Measurements from ENCODE around the gene RSBN1L.
"Not testable (repeated sequence)": the region's sequence is repeated elsewhere in the genome, so short reads cannot be mapped to it uniquely, and the experiment has no call there.

The RSBN1L gene

GRCh38 chr7:77696057-77696642 lies at the start of gene RSBN1L:
RSBN1L (plus strand) TSS chr7:77696459; CDS start chr7:77696470, 11 bp downstream.
- DNase-seq (ENCODE audit: low read depth in 3 of 3, low spot score in 1 of 3), result peak; percentile 88 to 97 (median 94)

GRCh38 chr7:77648742-77649338 lies 47.4 kb upstream of the RSBN1L start:
- DNase-seq (ENCODE audit: low read depth in 3 of 3, low spot score in 1 of 3), result no peak

- DNase-seq (ENCODE audit: low read depth in 3 of 3, low spot score in 1 of 3), result no peak
Observed at GRCh38 chr7:77649716-77650349, 46.4 kb upstream of the RSBN1L start.

- DNase-seq (ENCODE audit: low read depth in 3 of 3, low spot score in 1 of 3), result no peak
Observed at GRCh38 chr7:77651575-77652162, 44.6 kb upstream of the RSBN1L start.

GRCh38 chr7:77652826-77653225 lies 43.4 kb upstream of the RSBN1L start:
- DNase-seq (ENCODE audit: low read depth in 3 of 3, low spot score in 1 of 3), result not testable (repeated sequence)

- no peak for DNase-seq (ENCODE audit: low read depth in 3 of 3, low spot score in 1 of 3)
Observed at GRCh38 chr7:77653572-77653971, 42.7 kb upstream of the RSBN1L start.

GRCh38 chr7:77655356-77655755 lies 40.9 kb upstream of the RSBN1L start:
- no peak for DNase-seq (ENCODE audit: low read depth in 3 of 3, low spot score in 1 of 3)

GRCh38 chr7:77655836-77656455 lies 40.3 kb upstream of the RSBN1L start:
- no peak for DNase-seq (ENCODE audit: low read depth in 3 of 3, low spot score in 1 of 3)

- DNase-seq (ENCODE audit: low read depth in 3 of 3, low spot score in 1 of 3), result no peak
Observed at GRCh38 chr7:77657427-77658224, 38.6 kb upstream of the RSBN1L start.

GRCh38 chr7:77658928-77659327 lies 37.3 kb upstream of the RSBN1L start:
- DNase-seq (ENCODE audit: low read depth in 3 of 3, low spot score in 1 of 3), result no peak

GRCh38 chr7:77661816-77662215 lies 34.4 kb upstream of the RSBN1L start:
- DNase-seq (ENCODE audit: low read depth in 3 of 3, low spot score in 1 of 3), result no peak

GRCh38 chr7:77662869-77663268 lies 33.4 kb upstream of the RSBN1L start:
- no peak for DNase-seq (ENCODE audit: low read depth in 3 of 3, low spot score in 1 of 3)

- no peak for DNase-seq (ENCODE audit: low read depth in 3 of 3, low spot score in 1 of 3)
Observed at GRCh38 chr7:77664715-77665114, 31.5 kb upstream of the RSBN1L start.

- DNase-seq (ENCODE audit: low read depth in 3 of 3, low spot score in 1 of 3), result no peak
Observed at GRCh38 chr7:77665161-77665560, 31.1 kb upstream of the RSBN1L start.

- no peak for DNase-seq (ENCODE audit: low read depth in 3 of 3, low spot score in 1 of 3)
Observed at GRCh38 chr7:77667459-77668086, 28.7 kb upstream of the RSBN1L start.

- DNase-seq (ENCODE audit: low read depth in 3 of 3, low spot score in 1 of 3), result no peak
Observed at GRCh38 chr7:77674878-77675277, 21.4 kb upstream of the RSBN1L start.

GRCh38 chr7:77679608-77680007 lies 16.7 kb upstream of the RSBN1L start:
- no peak for DNase-seq (ENCODE audit: low read depth in 3 of 3, low spot score in 1 of 3)

- no peak for DNase-seq (ENCODE audit: low read depth in 3 of 3, low spot score in 1 of 3)
Observed at GRCh38 chr7:77680266-77680665, 16.0 kb upstream of the RSBN1L start.

GRCh38 chr7:77684030-77684429 lies 12.2 kb upstream of the RSBN1L start:
- no peak for DNase-seq (ENCODE audit: low read depth in 3 of 3, low spot score in 1 of 3)

GRCh38 chr7:77685233-77685632 lies 11.0 kb upstream of the RSBN1L start:
- DNase-seq (ENCODE audit: low read depth in 3 of 3, low spot score in 1 of 3), result no peak
